Neural progenitor cell (in vitro differentiated cells): Measurements from ENCODE around the gene NUP35.

Source experiments
- CTCF ChIP-seq: fragments of 200-600 bp; sonication (generic); IDR thresholded peaks from 2 replicates; pipeline ENCODE4 v1.5.1; 2017; ENCODE audit warnings: antibody characterized with exemption, mild to moderate bottlenecking
- EZH2 ChIP-seq: fragments of 200-600 bp; sonication (generic); IDR thresholded peaks from 2 replicates; pipeline ENCODE4 v1.6.1; 2017; ENCODE audit warnings: antibody characterized with exemption, mild to moderate bottlenecking, moderate library complexity
- EZH2phosphoT487 ChIP-seq: fragments of 200-600 bp; sonication (generic); IDR thresholded peaks from 2 replicates; pipeline ENCODE4 v1.6.1; 2017; ENCODE audit warnings: antibody characterized with exemption

DNA sequence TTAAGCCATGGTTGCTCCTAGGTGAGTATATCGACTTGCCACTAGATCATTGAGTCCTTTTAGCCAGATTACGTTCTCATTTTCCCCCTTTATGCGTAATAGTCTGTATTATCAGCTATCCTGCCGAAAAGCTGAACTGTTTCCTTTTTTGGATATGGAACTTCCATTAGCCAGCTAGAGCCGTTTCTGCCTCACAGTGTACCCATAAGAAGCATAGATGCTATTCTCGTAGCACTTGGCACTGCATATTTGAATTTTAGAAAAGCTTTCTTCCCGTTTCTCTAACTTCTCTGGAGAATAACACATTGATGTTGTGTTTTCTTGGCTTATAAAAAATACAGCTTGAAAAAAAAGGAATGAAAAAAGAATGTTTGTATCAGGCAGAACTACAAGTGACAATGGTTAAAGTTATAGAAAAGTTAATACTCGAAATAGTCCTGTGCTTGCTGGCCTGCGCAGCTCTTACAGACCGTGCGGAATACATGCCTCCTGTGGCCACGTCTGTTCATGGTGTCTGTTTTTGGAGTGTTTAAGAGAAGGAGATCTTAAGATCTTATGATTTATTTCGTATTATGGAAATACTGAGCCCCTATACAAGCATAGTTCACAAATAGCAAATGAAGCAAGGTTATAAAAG is 45.0 kb upstream of the NUP35 start:
- TF ChIP-seq CTCF (no peak), EZH2 (no peak), EZH2phosphoT487 (no peak)
